IMR-90 (cell line): Measurements from ENCODE around the gene NACC2. TPM values are rescaled to one million over a fixed set of nuclear protein-coding genes. Genes with fewer than 3 reads are reported as not detected.

Source experiments
- ATAC-seq: fragments of 200-7000 bp; cut with Tn5 transposase; 2 replicates; pipeline ENCODE4 v1.9.1; 2020; ENCODE audit warnings: low read depth, mild to moderate bottlenecking, moderate library complexity
- BruUV-seq: library from RNA; stranded (reverse); fragments of 400-500 nt; replicated peaks from 2 replicates; lab custom pipeline; 2021; lab: Mats Ljungman, UMichigan
- CTCF ChIA-PET: fragments of 300-600 bp; formaldehyde crosslinking; extraction: SDS; loops from one replicate; lab custom pipeline; 2021; ENCODE audit warnings: antibody characterized with exemption; lab: Yijun Ruan, JAX
- POLR2A ChIA-PET: fragments of 300-600 bp; sonication (Branson Sonifier 250); formaldehyde crosslinking; loops from one replicate; lab custom pipeline; 2022; ENCODE audit warnings: antibody characterized with exemption; ENCODE audit not compliant: unreplicated experiment; lab: Charles Lee
- DNase-seq: peaks from one replicate; pipeline ENCODE4 v3.0.0; 2013
- H2AFZ ChIP-seq: replicated peaks from 2 replicates; pipeline ENCODE3; 2013; ENCODE audit warnings: low read length, mild to moderate bottlenecking; ENCODE audit not compliant: poor library complexity
- H2AK5ac ChIP-seq: 2 replicates; pipeline ENCODE4 v1.6.1; 2013; ENCODE audit warnings: low read depth, low read length, inconsistent platforms
- H2AK9ac ChIP-seq: replicated peaks from 2 replicates; pipeline ENCODE3; 2013; ENCODE audit warnings: mild to moderate bottlenecking, low read depth, low read length, moderate library complexity; ENCODE audit not compliant: poor library complexity
- H2BK120ac ChIP-seq: 2 replicates; pipeline ENCODE4 v1.6.1; 2013; ENCODE audit warnings: low read depth, low read length, inconsistent platforms
- H2BK15ac ChIP-seq: 3 replicates; pipeline ENCODE4 v1.6.1; 2013; ENCODE audit warnings: low read depth, low read length, inconsistent platforms
- H2BK20ac ChIP-seq: 2 replicates; pipeline ENCODE4 v1.6.1; 2013; ENCODE audit warnings: low read depth, mild to moderate bottlenecking, inconsistent platforms, low read length, moderate library complexity
- H2BK5ac ChIP-seq: 2 replicates; pipeline ENCODE4 v1.6.1; 2013; ENCODE audit warnings: mild to moderate bottlenecking, low read depth, low read length, inconsistent platforms; ENCODE audit not compliant: poor library complexity, severe bottlenecking
- H3K14ac ChIP-seq: replicated peaks from 2 replicates; pipeline ENCODE4 v1.6.1; 2013; ENCODE audit warnings: low read depth, low read length, inconsistent platforms
- H3K18ac ChIP-seq: 2 replicates; pipeline ENCODE4 v1.6.1; 2013; ENCODE audit warnings: low read depth, low read length, control low read depth
- H3K23ac ChIP-seq: 2 replicates; pipeline ENCODE4 v1.6.1; 2013; ENCODE audit warnings: low read depth, low read length, inconsistent platforms
- H3K27ac ChIP-seq: 2 replicates; pipeline ENCODE4 v1.5.1; 2013; ENCODE audit warnings: mild to moderate bottlenecking, control low read depth, low read length; ENCODE audit not compliant: insufficient read depth
- H3K27me3 ChIP-seq: 2 replicates; pipeline ENCODE4 v1.6.1; 2013; ENCODE audit warnings: low read length; ENCODE audit not compliant: control insufficient read depth, insufficient read depth
- H3K36me3 ChIP-seq: 2 replicates; pipeline ENCODE4 v1.6.1; 2013; ENCODE audit warnings: low read length, mixed read lengths; ENCODE audit not compliant: control insufficient read depth, insufficient read depth
- H3K4ac ChIP-seq: 2 replicates; pipeline ENCODE4 v1.6.1; 2013; ENCODE audit warnings: low read depth, low read length, inconsistent platforms
- H3K4me1 ChIP-seq: 2 replicates; pipeline ENCODE4 v1.6.1; 2013; ENCODE audit warnings: low read length, mixed read lengths; ENCODE audit not compliant: control insufficient read depth, insufficient read depth
- H3K4me2 ChIP-seq: 2 replicates; pipeline ENCODE4 v1.6.1; 2013; ENCODE audit warnings: low read depth, mild to moderate bottlenecking, control low read depth, low read length, moderate library complexity
- H3K4me3 ChIP-seq: 2 replicates; pipeline ENCODE4 v1.5.1; 2013; ENCODE audit warnings: low read depth, mild to moderate bottlenecking, control low read depth, low read length, moderate library complexity; ENCODE audit not compliant: insufficient read depth
- H3K56ac ChIP-seq: 2 replicates; pipeline ENCODE4 v1.6.1; 2013; ENCODE audit warnings: low read length, inconsistent platforms; ENCODE audit not compliant: insufficient read depth; ENCODE audit errors: extremely low read depth
- H3K79me1 ChIP-seq, 2 experiments: 2 replicates each; pipeline ENCODE4 v1.6.1; 2013; ENCODE audit warnings: low read length in 2 of 2, inconsistent platforms in 1 of 2, low read depth in 1 of 2
- H3K9ac ChIP-seq: 2 replicates; pipeline ENCODE4 v1.6.1; 2013; ENCODE audit warnings: low read depth, low read length, control low read depth
- H3K9me1 ChIP-seq: 2 replicates; pipeline ENCODE4 v1.6.1; 2013; ENCODE audit warnings: low read length, inconsistent platforms; ENCODE audit not compliant: insufficient read depth
- H3K9me3 ChIP-seq: 2 replicates; pipeline ENCODE4 v1.6.1; 2013; ENCODE audit warnings: low read length; ENCODE audit not compliant: control insufficient read depth, insufficient read depth
- H4K20me1 ChIP-seq: 2 replicates; pipeline ENCODE4 v1.6.1; 2013; ENCODE audit warnings: low read length, inconsistent platforms; ENCODE audit not compliant: insufficient read depth
- H4K5ac ChIP-seq: 2 replicates; pipeline ENCODE4 v1.6.1; 2013; ENCODE audit warnings: mild to moderate bottlenecking, low read depth, low read length, control low read depth
- H4K8ac ChIP-seq, 2 experiments: 2 replicates each; pipeline ENCODE4 v1.6.1; 2013; ENCODE audit warnings: low read depth in 2 of 2, low read length in 2 of 2, control low read depth in 1 of 2, inconsistent platforms in 1 of 2
- H4K91ac ChIP-seq: 2 replicates; pipeline ENCODE4 v1.6.1; 2013; ENCODE audit warnings: low read depth, low read length, inconsistent platforms; ENCODE audit not compliant: insufficient read depth
- BHLHE40 ChIP-seq: fragments of 150-350 bp; IDR thresholded peaks from 2 replicates; pipeline ENCODE4 v1.6.1; 2016; ENCODE audit warnings: mild to moderate bottlenecking, low read depth, low read length
- CHD1 ChIP-seq: IDR thresholded peaks from 2 replicates; pipeline ENCODE4 v1.6.1; 2012; ENCODE audit warnings: low read depth, low read length, improper control_type of control experiment
- MXI1 ChIP-seq: IDR thresholded peaks from 2 replicates; pipeline ENCODE4 v1.6.1; 2012; ENCODE audit warnings: low read depth, mild to moderate bottlenecking, low read length, moderate library complexity, borderline replicate concordance
- POLR2A ChIP-seq: IDR thresholded peaks from 2 replicates; pipeline ENCODE4 v1.6.1; 2012; ENCODE audit warnings: mild to moderate bottlenecking, low read depth, low read length
- RCOR1 ChIP-seq: IDR thresholded peaks from 2 replicates; pipeline ENCODE4 v1.6.1; 2012; ENCODE audit warnings: mild to moderate bottlenecking, low read length, improper control_type of control experiment; ENCODE audit not compliant: insufficient replicate concordance
- SMC3 ChIP-seq: fragments of 150-350 bp; IDR thresholded peaks from 2 replicates; pipeline ENCODE4 v1.6.1; 2016; ENCODE audit warnings: low read depth, mild to moderate bottlenecking, antibody characterized with exemption, low read length, moderate library complexity
- WGBS, 2 experiments: methylation state at CpG; one replicate each; pipeline versions ENCODE4 v1.1.5 to v1.1.7; 2013; ENCODE audit warnings: missing lambda C conversion rate in 2 of 2; ENCODE audit not compliant: insufficient read length in 1 of 2; ENCODE audit errors: extremely low coverage in 2 of 2; 5-methylcytosine and 5-hydroxymethylcytosine counted together
- dilution Hi-C: fragments of 300-500 bp; cut with HindIII; formaldehyde crosslinking; loops from one replicate; pipeline ENCODE4 v1.14.3; 2018; ENCODE audit warnings: low sequenced_read_pairs; ENCODE audit not compliant: unreplicated experiment
- in situ Hi-C: fragments of 300-500 bp; cut with MboI; formaldehyde crosslinking; loops from 3 replicates; pipeline ENCODE4 v1.14.3; 2019; ENCODE audit warnings: low sequenced_read_pairs, inconsistent platforms, mixed read lengths
- intact Hi-C: fragments of 100-400 bp; cut with micrococcal nuclease; formaldehyde crosslinking; loops from 2 replicates; pipeline ENCODE4 v1.10.0; 2022
- polyA plus RNA-seq, 3 experiments: library from polyadenylated mRNA; depleted of rRNA; stranded (reverse); fragments of >200 nt; gene quantifications; 2 replicates each; pipeline ENCODE4 v1.2.3, GENCODE V29; 2012; ENCODE audit warnings: low replicate concordance in 1 of 3
- total RNA-seq: library from RNA; depleted of rRNA; stranded (reverse); fragments of >200 nt; gene quantifications from 2 replicates; pipeline ENCODE4 v1.2.3, GENCODE V29; 2012
- TF ChIP-seq, protein P1 (sequence below): fragments of 150-350 bp; IDR thresholded peaks from 2 replicates; pipeline ENCODE4 v1.6.1; 2017; ENCODE audit warnings: mild to moderate bottlenecking, antibody characterized with exemption, low read length, low read depth

Gene NACC2
- total and polyA plus RNA-seq, 2 of the 4 experiments (the other 2 are of a cell fraction), result 7.9 to 19.0 TPM

DNA sequence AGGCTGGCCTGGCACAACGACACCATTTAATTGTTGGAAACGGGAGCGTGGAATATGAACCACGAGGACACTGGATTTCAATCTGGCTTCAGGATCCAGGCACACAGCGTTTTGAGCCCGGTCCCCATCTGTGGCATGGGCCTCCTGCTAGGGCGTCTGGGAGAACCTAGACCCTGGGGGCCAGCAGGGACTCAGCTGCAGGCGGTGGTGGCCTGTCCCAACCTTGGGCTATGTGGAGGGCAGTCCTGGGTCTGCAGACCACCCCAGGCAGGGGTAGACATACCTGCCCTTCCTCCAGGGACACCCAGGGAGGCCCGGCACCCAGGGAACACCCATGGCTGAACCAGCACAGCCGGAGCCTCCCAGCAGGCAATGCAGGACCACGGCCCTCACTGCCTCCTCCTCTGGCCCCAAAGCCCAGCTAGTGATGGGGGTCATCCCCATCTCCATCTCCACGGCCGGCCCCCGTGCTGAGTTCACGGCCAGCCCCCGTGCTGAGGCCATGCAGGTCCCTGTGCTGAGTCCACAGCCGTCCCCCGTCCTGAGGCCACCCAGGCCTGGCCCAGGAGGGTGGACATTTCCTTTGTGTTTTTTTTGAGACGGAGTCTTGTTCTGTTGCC lies 115.4 kb downstream of the NACC2 start:
- ATAC-seq, result no peak

More for the DNA sequence above, 115.4 kb downstream of the NACC2 start:
- Histone ChIP-seq H4K91ac (no peak overlapping the region), H3K18ac (no peak overlapping the region), H2BK120ac (no peak overlapping the region), H3K9me1 (no peaks in the 10 kb centered on the region), H3K4me2 (no peak overlapping the region), H3K4ac (no peak overlapping the region), H3K14ac (no peak overlapping the region), H3K9ac (no peak overlapping the region), H4K20me1 (no peaks in the 10 kb centered on the region; the same call in 1 of the 2 replicates), H2AFZ (no peak overlapping the region), H3K4me1 (peaks cover 7% of the 10 kb centered on the region; the same call in 1 of the 2 replicates), H2AK5ac (no peak overlapping the region), H2BK15ac (no peak overlapping the region), H3K23ac (no peak overlapping the region), H3K27ac (no peak overlapping the region), H3K9me3 (no peaks in the 10 kb centered on the region), H2BK5ac (no peak overlapping the region), H3K79me1 (no peaks in the 10 kb centered on the region), H4K5ac (no peak overlapping the region), H3K36me3 (no peaks in the 10 kb centered on the region), H3K27me3 (peaks cover 22% of the 10 kb centered on the region), H4K8ac (no peak overlapping the region), H2AK9ac (no peak overlapping the region), H3K56ac (no peak overlapping the region), H3K4me3 (no peak overlapping the region), H2BK20ac (no peak overlapping the region)
- POLR2A ChIA-PET, result no interaction called here
- no TSS peak for BruUV-seq
- 51% methylated on average over 10 of the region's 19 CpGs; no CpG with 5 or more reads in 1 of the 2 experiments for WGBS, 2 experiments
- intact Hi-C loops (no loop called here), in situ Hi-C loops (no loop called here), dilution Hi-C loops (no loop called here)
- no peak for DNase-seq
- CTCF ChIA-PET, result no interaction called here
- TF ChIP-seq CHD1 (no peak), SMC3 (no peak), MXI1 (no peak), POLR2A (no peak), BHLHE40 (no peak), RCOR1 (no peak)
- TF ChIP-seq, protein P1, sequence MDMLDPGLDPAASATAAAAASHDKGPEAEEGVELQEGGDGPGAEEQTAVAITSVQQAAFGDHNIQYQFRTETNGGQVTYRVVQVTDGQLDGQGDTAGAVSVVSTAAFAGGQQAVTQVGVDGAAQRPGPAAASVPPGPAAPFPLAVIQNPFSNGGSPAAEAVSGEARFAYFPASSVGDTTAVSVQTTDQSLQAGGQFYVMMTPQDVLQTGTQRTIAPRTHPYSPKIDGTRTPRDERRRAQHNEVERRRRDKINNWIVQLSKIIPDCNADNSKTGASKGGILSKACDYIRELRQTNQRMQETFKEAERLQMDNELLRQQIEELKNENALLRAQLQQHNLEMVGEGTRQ, result no peak
